H1 (cell line): ENCODE measurements around the gene SLU7. TPM values are rescaled to one million over a fixed set of nuclear protein-coding genes. Genes with fewer than 3 reads are reported as not detected.

Source experiments
- polyA plus RNA-seq, 7 experiments: library from polyadenylated mRNA; depleted of rRNA in 3 of 7; stranded (reverse) in 5 of 7; unstranded in 2 of 7; fragments of >200 nt in 5 of 7; fragments of 200-250 nt in 2 of 7; gene quantifications; 1 replicate in 5 of 7; 2 replicates in 1 of 7; 4 replicates in 1 of 7; pipeline versions ENCODE4 v1.2.1 to v1.2.3, GENCODE V29; 2011 to 2013; ENCODE audit warnings: missing spikeins in 2 of 7, mixed read lengths in 2 of 7
- total RNA-seq: library from RNA; stranded (reverse); fragmentation: NEBNext Ultra II Directional; extraction: Animal tissue kit (Norgen Biotek cat#: 25700); gene quantifications from 2 replicates; pipeline ENCODE4 v1.2.1, GENCODE V29; 2021
- TF ChIP-seq, protein P1 (sequence below): IDR thresholded peaks from 2 replicates; pipeline ENCODE4 v1.6.1; 2012; ENCODE audit warnings: inconsistent platforms

Gene SLU7
- total and polyA plus RNA-seq, 2 of the 8 experiments (the other 6 are each of a cell fraction or from before 2014, with no cell fraction given) = 6.0 to 34.1 TPM

- TF ChIP-seq, protein P1, sequence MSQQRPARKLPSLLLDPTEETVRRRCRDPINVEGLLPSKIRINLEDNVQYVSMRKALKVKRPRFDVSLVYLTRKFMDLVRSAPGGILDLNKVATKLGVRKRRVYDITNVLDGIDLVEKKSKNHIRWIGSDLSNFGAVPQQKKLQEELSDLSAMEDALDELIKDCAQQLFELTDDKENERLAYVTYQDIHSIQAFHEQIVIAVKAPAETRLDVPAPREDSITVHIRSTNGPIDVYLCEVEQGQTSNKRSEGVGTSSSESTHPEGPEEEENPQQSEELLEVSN = no peak
- TF ChIP-seq, all 59 proteins: peak for 0
Observed at GRCh38 chr5:160420331-160420610, 1.4 kb upstream of the SLU7 start (continued).
